A673 (cell line): ENCODE results near the gene SNX30. TPM values are rescaled to one million over a fixed set of nuclear protein-coding genes. Genes with fewer than 3 reads are reported as not detected.

ENCODE experiments used
- BruUV-seq: library from RNA; stranded (reverse); fragments of 400-500 nt; replicated peaks from 2 replicates; lab custom pipeline; 2021; lab: Mats Ljungman, UMichigan
- CTCF ChIA-PET: fragments of 300-600 bp; sonication (Branson Sonifier 250); formaldehyde crosslinking; loops from one replicate; lab custom pipeline; 2022; ENCODE audit warnings: antibody characterized with exemption; lab: Charles Lee
- POLR2A ChIA-PET: fragments of 300-600 bp; sonication (Branson Sonifier 250); formaldehyde crosslinking; loops from one replicate; lab custom pipeline; 2022; ENCODE audit warnings: antibody characterized with exemption; ENCODE audit not compliant: low non-redundant PET; lab: Charles Lee
- DNase-seq: peaks from one replicate; pipeline ENCODE4 v3.0.0-alpha.2; 2015; ENCODE audit warnings: low spot score
- H3K27ac ChIP-seq: fragments of 200-600 bp; sonication (generic); 2 replicates; pipeline ENCODE4 v1.5.1; 2016; ENCODE audit warnings: mixed run types, low read depth, mild to moderate bottlenecking, mixed read lengths, antibody characterized with exemption, low read length; ENCODE audit not compliant: poor library complexity, severe bottlenecking
- H3K27me3 ChIP-seq: fragments of 200-600 bp; sonication (generic); replicated peaks from 2 replicates; pipeline ENCODE4 v1.6.1; 2017; ENCODE audit warnings: mixed run types, low read depth, mild to moderate bottlenecking, mixed read lengths, antibody characterized with exemption, low read length; ENCODE audit not compliant: insufficient read depth, poor library complexity
- H3K36me3 ChIP-seq: fragments of 200-600 bp; sonication (generic); 2 replicates; pipeline ENCODE4 v1.6.1; 2016; ENCODE audit warnings: mixed run types, mild to moderate bottlenecking, mixed read lengths, antibody characterized with exemption, low read length; ENCODE audit not compliant: insufficient read depth, poor library complexity, severe bottlenecking
- H3K4me1 ChIP-seq: fragments of 200-600 bp; sonication (generic); 2 replicates; pipeline ENCODE4 v1.6.1; 2017; ENCODE audit warnings: mixed run types, mild to moderate bottlenecking, mixed read lengths, antibody characterized with exemption, low read length; ENCODE audit not compliant: insufficient read depth, poor library complexity, severe bottlenecking
- H3K4me3 ChIP-seq: fragments of 200-600 bp; sonication (generic); 2 replicates; pipeline ENCODE4 v1.5.1; 2016; ENCODE audit warnings: low read depth, mixed run types, mild to moderate bottlenecking, mixed read lengths, low read length; ENCODE audit not compliant: poor library complexity, severe bottlenecking
- H3K9me3 ChIP-seq: fragments of 200-600 bp; sonication (generic); 2 replicates; pipeline ENCODE4 v1.6.1; 2016; ENCODE audit warnings: mixed run types, low read depth, mild to moderate bottlenecking, mixed read lengths, antibody characterized with exemption, low read length; ENCODE audit not compliant: poor library complexity, severe bottlenecking
- EZH2 ChIP-seq: fragments of 200-600 bp; sonication (generic); IDR thresholded peaks from 2 replicates; pipeline ENCODE4 v1.6.1; 2017; ENCODE audit warnings: borderline replicate concordance, low read depth, mild to moderate bottlenecking, mixed read lengths, antibody characterized with exemption, low read length; ENCODE audit not compliant: poor library complexity, severe bottlenecking
- intact Hi-C: fragments of 100-400 bp; cut with micrococcal nuclease; formaldehyde crosslinking; loops from one replicate; pipeline ENCODE4 v1.10.0; 2022; ENCODE audit not compliant: unreplicated experiment
- total RNA-seq: library from RNA; stranded (reverse); gene quantifications from 2 replicates; pipeline ENCODE4 v1.2.3, GENCODE V29; 2021
- TF ChIP-seq, protein P1 (sequence below): fragments of 300-800, 200-600 bp; sonication (generic); conservative IDR thresholded peaks from 2 replicates; pipeline ENCODE4 v1.5.1; 2017; ENCODE audit warnings: low read depth, mild to moderate bottlenecking, antibody characterized with exemption, low read length, moderate library complexity, mixed read lengths

The SNX30 gene
- total RNA-seq, 1 experiment from 2014 or later = 6.1 TPM

DNA sequence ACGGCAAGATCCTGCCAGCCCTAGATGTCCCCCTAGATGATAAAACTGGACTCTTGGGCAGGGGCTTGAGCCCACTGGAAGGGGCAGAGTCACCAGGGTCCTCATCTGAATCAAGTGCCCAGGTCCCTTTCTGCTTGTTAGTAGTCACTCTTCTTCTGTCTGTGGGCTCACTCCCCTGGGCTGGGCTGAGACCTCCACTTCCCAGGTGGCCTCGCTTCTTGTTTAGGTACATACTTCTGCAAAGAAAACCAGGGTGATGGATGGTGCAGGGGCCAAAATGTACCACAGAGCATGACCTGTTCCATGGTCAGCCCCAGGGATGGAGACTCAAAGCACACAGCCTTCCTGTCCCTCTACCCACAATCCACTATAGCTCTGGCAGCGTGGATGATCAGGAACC is 141.0 kb downstream of the SNX30 start:
- Histone ChIP-seq H3K27ac (no peak overlapping the region), H3K4me3 (no peak overlapping the region), H3K4me1 (no peaks in the 10 kb centered on the region), H3K27me3 (peaks cover 25% of the 10 kb centered on the region), H3K9me3 (no peaks in the 10 kb centered on the region), H3K36me3 (no peaks in the 10 kb centered on the region)
- DNase-seq = no peak
- intact Hi-C loops = no loop called here
- ChIA-PET CTCF (no interaction called here), POLR2A (no interaction called here)
- TF ChIP-seq, protein P1, sequence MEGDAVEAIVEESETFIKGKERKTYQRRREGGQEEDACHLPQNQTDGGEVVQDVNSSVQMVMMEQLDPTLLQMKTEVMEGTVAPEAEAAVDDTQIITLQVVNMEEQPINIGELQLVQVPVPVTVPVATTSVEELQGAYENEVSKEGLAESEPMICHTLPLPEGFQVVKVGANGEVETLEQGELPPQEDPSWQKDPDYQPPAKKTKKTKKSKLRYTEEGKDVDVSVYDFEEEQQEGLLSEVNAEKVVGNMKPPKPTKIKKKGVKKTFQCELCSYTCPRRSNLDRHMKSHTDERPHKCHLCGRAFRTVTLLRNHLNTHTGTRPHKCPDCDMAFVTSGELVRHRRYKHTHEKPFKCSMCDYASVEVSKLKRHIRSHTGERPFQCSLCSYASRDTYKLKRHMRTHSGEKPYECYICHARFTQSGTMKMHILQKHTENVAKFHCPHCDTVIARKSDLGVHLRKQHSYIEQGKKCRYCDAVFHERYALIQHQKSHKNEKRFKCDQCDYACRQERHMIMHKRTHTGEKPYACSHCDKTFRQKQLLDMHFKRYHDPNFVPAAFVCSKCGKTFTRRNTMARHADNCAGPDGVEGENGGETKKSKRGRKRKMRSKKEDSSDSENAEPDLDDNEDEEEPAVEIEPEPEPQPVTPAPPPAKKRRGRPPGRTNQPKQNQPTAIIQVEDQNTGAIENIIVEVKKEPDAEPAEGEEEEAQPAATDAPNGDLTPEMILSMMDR = no peak
- no peak for TF ChIP-seq EZH2
- BruUV-seq = no TSS peak

DNA sequence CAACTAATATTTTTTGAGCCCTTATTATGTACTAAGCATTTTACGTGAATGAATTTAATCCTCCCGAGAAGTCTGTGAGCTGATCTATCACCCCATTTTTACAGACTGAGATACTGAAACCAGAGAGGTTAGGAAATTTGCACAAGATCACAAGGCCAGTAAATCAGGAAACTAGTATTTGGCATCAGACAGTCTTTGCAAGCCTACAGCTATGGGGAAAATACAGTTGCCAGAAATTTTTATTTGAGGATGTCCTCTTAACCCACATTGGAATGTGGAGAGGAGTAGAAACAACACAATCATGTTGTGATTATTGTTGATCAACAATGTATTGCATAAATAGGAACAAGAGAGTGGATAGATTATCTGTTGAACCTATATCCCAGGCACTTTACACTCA is 142.4 kb downstream of the SNX30 start:
- CTCF ChIA-PET = no interaction called here
- Histone ChIP-seq H3K4me1 (no peaks in the 10 kb centered on the region), H3K27me3 (peaks cover 34% of the 10 kb centered on the region), H3K36me3 (no peaks in the 10 kb centered on the region), H3K27ac (no peak overlapping the region), H3K9me3 (no peaks in the 10 kb centered on the region), H3K4me3 (no peak overlapping the region)
- no TSS peak for BruUV-seq
- DNase-seq = no peak
- TF ChIP-seq, protein P1 = no peak
- TF ChIP-seq EZH2 = no peak
- POLR2A ChIA-PET = no interaction called here
- intact Hi-C loops = no loop called here

GRCh38 chr9:112894041-112894440 is 143.5 kb downstream of the SNX30 start:
- no peaks in the 10 kb centered on the region for H3K36me3 ChIP-seq
- POLR2A ChIA-PET = no interaction called here
- H3K4me1 ChIP-seq = no peaks in the 10 kb centered on the region
- intact Hi-C loops = no loop called here
- no TSS peak for BruUV-seq
- H3K4me3 ChIP-seq = no peak overlapping the region
- H3K9me3 ChIP-seq = no peaks in the 10 kb centered on the region
- CTCF ChIA-PET = no interaction called here
- no peak overlapping the region for H3K27ac ChIP-seq
- DNase-seq = no peak
- H3K27me3 ChIP-seq = peaks cover 44% of the 10 kb centered on the region
- TF ChIP-seq EZH2 = no peak
- TF ChIP-seq, protein P1 = no peak
